ENCODE results near the gene ZBTB8OS.
"Not testable (repeated sequence)": the region's sequence is repeated elsewhere in the genome, so short reads cannot be mapped to it uniquely, and the experiment has no call there.

Gene ZBTB8OS

GRCh38 chr1:32676945-32677344 lies 26.6 kb upstream of the ZBTB8OS start:
- CTCF ChIA-PET = interaction anchor here (0.6 kb wide), 1 partner anchor 24 kb away, joined by 3 read pairs; no protein-coding TSS in a partner anchor
- no peak for DNase-seq (ENCODE audit: extremely low spot score)
- POLR2A ChIA-PET = no interaction called here
- no peak for TF ChIP-seq LEF1 (IDR thresholded peaks at IDR 0.05; ENCODE audit: borderline replicate concordance)

GRCh38 chr1:32668716-32669115 lies 18.4 kb upstream of the ZBTB8OS start:
- POLR2A ChIA-PET; CTCF ChIA-PET; DNase-seq (ENCODE audit: extremely low spot score): not testable (repeated sequence)

GRCh38 chr1:32666901-32667566 lies 16.7 kb upstream of the ZBTB8OS start:
- TF ChIP-seq FOXK2 (IDR thresholded peaks at IDR 0.05) = no peak
- TF ChIP-seq FOXA1 (IDR thresholded peaks at IDR 0.05) = no peak
- no peak for TF ChIP-seq CTBP1 (IDR thresholded peaks at IDR 0.05; ENCODE audit: borderline replicate concordance)
- no peak for TF ChIP-seq FOXM1 (IDR thresholded peaks at IDR 0.05; ENCODE audit: borderline replicate concordance)
- no peak for TF ChIP-seq SUZ12 (IDR thresholded peaks at IDR 0.05)
- TF ChIP-seq ZNF384 (IDR thresholded peaks at IDR 0.05) = no peak
- no peak for TF ChIP-seq SP1 (IDR thresholded peaks at IDR 0.05)
- TF ChIP-seq ELF4 (IDR thresholded peaks at IDR 0.05) = no peak
- TF ChIP-seq ARNT (IDR thresholded peaks at IDR 0.05) = no peak
- TF ChIP-seq NFRKB (IDR thresholded peaks at IDR 0.05) = no peak
- no peak for TF ChIP-seq L3MBTL2 (conservative IDR thresholded peaks at IDR 0.05)
- TF ChIP-seq TARDBP (IDR thresholded peaks at IDR 0.05) = no peak
- TF ChIP-seq LEF1 (IDR thresholded peaks at IDR 0.05; ENCODE audit: borderline replicate concordance) = no peak
- no peak for TF ChIP-seq HDGF (IDR thresholded peaks at IDR 0.05; ENCODE audit: borderline replicate concordance)
- TF ChIP-seq BHLHE40 (IDR thresholded peaks at IDR 0.05; ENCODE audit: borderline replicate concordance) = no peak
- DNase-seq (ENCODE audit: extremely low spot score) = no peak
- ChIA-PET CTCF (no interaction called here), POLR2A (no interaction called here)

- DNase-seq (ENCODE audit: extremely low spot score) = no peak
- CTCF ChIA-PET = interaction anchor here (0.6 kb wide), 1 partner anchor 52 kb away, joined by 4 read pairs; no protein-coding TSS in a partner anchor
- POLR2A ChIA-PET = no interaction called here
- TF ChIP-seq ELF4 (IDR thresholded peaks at IDR 0.05) (no peak), CTBP1 (IDR thresholded peaks at IDR 0.05; ENCODE audit: borderline replicate concordance) (no peak), SP1 (IDR thresholded peaks at IDR 0.05) (no peak)
Observed at GRCh38 chr1:32665915-32666314, 15.6 kb upstream of the ZBTB8OS start.

- CTCF ChIA-PET = no interaction called here
- no peak for TF ChIP-seq CTBP1 (IDR thresholded peaks at IDR 0.05; ENCODE audit: borderline replicate concordance)
- no peak for TF ChIP-seq BHLHE40 (IDR thresholded peaks at IDR 0.05; ENCODE audit: borderline replicate concordance)
- no peak for TF ChIP-seq ARNT (IDR thresholded peaks at IDR 0.05)
- no peak for TF ChIP-seq TARDBP (IDR thresholded peaks at IDR 0.05)
- TF ChIP-seq FOXM1 (IDR thresholded peaks at IDR 0.05; ENCODE audit: borderline replicate concordance) = no peak
- no peak for TF ChIP-seq ELF4 (IDR thresholded peaks at IDR 0.05)
- no peak for TF ChIP-seq L3MBTL2 (conservative IDR thresholded peaks at IDR 0.05)
- TF ChIP-seq FOXK2 (IDR thresholded peaks at IDR 0.05) = no peak
- TF ChIP-seq SUZ12 (IDR thresholded peaks at IDR 0.05) = no peak
- no peak for TF ChIP-seq PKNOX1 (IDR thresholded peaks at IDR 0.05)
- TF ChIP-seq LEF1 (IDR thresholded peaks at IDR 0.05; ENCODE audit: borderline replicate concordance) = no peak
- no peak for DNase-seq (ENCODE audit: extremely low spot score)
- POLR2A ChIA-PET = interaction anchor here (1.1 kb wide), 1 partner anchor 8 kb away, joined by 3 read pairs; the partner anchor contains the start of gene RBBP4
Observed at GRCh38 chr1:32659581-32659980, 9.2 kb upstream of the ZBTB8OS start.

- TF ChIP-seq HDGF (IDR thresholded peaks at IDR 0.05; ENCODE audit: borderline replicate concordance) (no peak), FOXM1 (IDR thresholded peaks at IDR 0.05; ENCODE audit: borderline replicate concordance) (no peak), NFRKB (IDR thresholded peaks at IDR 0.05) (no peak), SUZ12 (IDR thresholded peaks at IDR 0.05) (no peak), ARNT (IDR thresholded peaks at IDR 0.05) (no peak), SP1 (IDR thresholded peaks at IDR 0.05) (no peak), ZNF384 (IDR thresholded peaks at IDR 0.05) (no peak), FOXA1 (IDR thresholded peaks at IDR 0.05) (no peak)
- CTCF ChIA-PET = interaction anchor here (0.7 kb wide), 1 partner anchor 171 kb away, joined by 3 read pairs; no protein-coding TSS in a partner anchor
- DNase-seq (ENCODE audit: extremely low spot score) = no peak
- POLR2A ChIA-PET = no interaction called here
Observed at GRCh38 chr1:32652244-32652962, 2.1 kb upstream of the ZBTB8OS start.

- DNase-seq (ENCODE audit: extremely low spot score) = no peak
- POLR2A ChIA-PET = interaction anchor here (0.6 to 1.5 kb wide), 21 partner anchors 8 to 203 kb away, joined by 3 to 12 read pairs (median 4); partner anchors contain the start of genes S100PBP, SYNC, YARS1 and ZBTB8A
- TF ChIP-seq NFRKB (IDR thresholded peaks at IDR 0.05) = no peak
- TF ChIP-seq FOXK2 (IDR thresholded peaks at IDR 0.05) = no peak
- TF ChIP-seq L3MBTL2 (conservative IDR thresholded peaks at IDR 0.05) = peak; percentile 45; the same call in 1 of the 2 replicates
- TF ChIP-seq ELF4 (IDR thresholded peaks at IDR 0.05) = no peak
- CTCF ChIA-PET = interaction anchor here (0.7 to 1.0 kb wide), 2 partner anchors 131 to 171 kb away, joined by 3 read pairs; no protein-coding TSS in a partner anchor
Observed at GRCh38 chr1:32651461-32652073, 1.2 kb upstream of the ZBTB8OS start.

Measured in HEK293T (cell line).